ENCODE data around the gene GMPPA. TPM values are rescaled to one million over a fixed set of nuclear protein-coding genes. Genes with fewer than 3 reads are reported as not detected.

Gene GMPPA
- total and polyA plus RNA-seq, 5 donors from 2014 or later, result 17.2 to 35.1 (median 25.9) TPM

- Histone ChIP-seq H3K9me3 (ENCODE audit: control insufficient read depth in 2 of 2, low read length in 2 of 2) (no peaks in the 10 kb centered on the region), H3K36me3 (ENCODE audit: control insufficient read depth, insufficient read depth, low read length) (no peaks in the 10 kb centered on the region), H3K4me1 (ENCODE audit: control insufficient read depth, insufficient read depth, low read length, poor library complexity, severe bottlenecking) (peaks cover 7% of the 10 kb centered on the region), H3K27ac (ENCODE audit: insufficient read depth, low read length, poor library complexity, severe bottlenecking) (no peak overlapping the region), H3K27me3 (ENCODE audit: control insufficient read depth, insufficient read depth, low read length) (peaks cover 6% of the 10 kb centered on the region), H3K4me3 (ENCODE audit: low read depth, low read length) (no peak overlapping the region)
- H3K27ac Mint-ChIP-seq, result no peak overlapping the region
- DNase-seq, result no peak
- ATAC-seq (ENCODE audit: low read depth in 2 of 2), result no peak
- H3K4me1 Mint-ChIP-seq, result peaks cover 0 to 26% (median 9%) of the 10 kb centered on the region in 4 donors
- no peak overlapping the region for H3K4me3 Mint-ChIP-seq
- peaks cover 0 to 1% (median 0%) of the 10 kb centered on the region in 7 donors for H3K9me3 Mint-ChIP-seq
- no peaks in the 10 kb centered on the region for H3K36me3 Mint-ChIP-seq
- peaks cover 72% of the 10 kb centered on the region for H3K27me3 Mint-ChIP-seq
Observed at GRCh38 chr2:219516888-219517287, 18.2 kb downstream of the GMPPA start.

GRCh38 chr2:219517954-219518778 lies 19.5 kb downstream of the GMPPA start:
- no peak overlapping the region for H3K4me3 ChIP-seq (ENCODE audit: low read depth, low read length)
- no peaks in the 10 kb centered on the region for H3K36me3 Mint-ChIP-seq
- ATAC-seq (ENCODE audit: low read depth in 2 of 2) (no peak), DNase-seq (no peak)
- H3K27me3 Mint-ChIP-seq, result peaks cover 66% of the 10 kb centered on the region
- H3K36me3 ChIP-seq (ENCODE audit: control insufficient read depth, insufficient read depth, low read length), result no peaks in the 10 kb centered on the region
- H3K27me3 ChIP-seq (ENCODE audit: control insufficient read depth, insufficient read depth, low read length), result peaks cover 4% of the 10 kb centered on the region
- no peaks in the 10 kb centered on the region for H3K9me3 ChIP-seq (ENCODE audit: control insufficient read depth in 2 of 2, low read length in 2 of 2)
- H3K9me3 Mint-ChIP-seq, result peaks cover 0 to 1% (median 0%) of the 10 kb centered on the region in 7 donors
- no peak overlapping the region for H3K4me3 Mint-ChIP-seq
- H3K4me1 ChIP-seq (ENCODE audit: control insufficient read depth, insufficient read depth, low read length, poor library complexity, severe bottlenecking), result peaks cover 10% of the 10 kb centered on the region
- no peak overlapping the region for H3K27ac ChIP-seq (ENCODE audit: insufficient read depth, low read length, poor library complexity, severe bottlenecking)
- H3K27ac Mint-ChIP-seq, result peak overlapping the region in 1 of 3 donors; percentile 7
- H3K4me1 Mint-ChIP-seq, result peaks cover 0 to 28% (median 8%) of the 10 kb centered on the region in 4 donors

GRCh38 chr2:219519526-219519916 lies 20.8 kb downstream of the GMPPA start:
- Mint-ChIP-seq H3K27ac (no peak overlapping the region), H3K9me3 (peaks cover 0 to 1% (median 0%) of the 10 kb centered on the region in 7 donors), H3K4me1 (peaks cover 0 to 24% (median 4%) of the 10 kb centered on the region in 4 donors), H3K36me3 (no peaks in the 10 kb centered on the region), H3K27me3 (peaks cover 66% of the 10 kb centered on the region), H3K4me3 (no peak overlapping the region)
- Histone ChIP-seq H3K36me3 (ENCODE audit: control insufficient read depth, insufficient read depth, low read length) (no peaks in the 10 kb centered on the region), H3K4me3 (ENCODE audit: low read depth, low read length) (no peak overlapping the region), H3K27me3 (ENCODE audit: control insufficient read depth, insufficient read depth, low read length) (peaks cover 14% of the 10 kb centered on the region), H3K4me1 (ENCODE audit: control insufficient read depth, insufficient read depth, low read length, poor library complexity, severe bottlenecking) (peaks cover 5% of the 10 kb centered on the region), H3K9me3 (ENCODE audit: control insufficient read depth in 2 of 2, low read length in 2 of 2) (no peaks in the 10 kb centered on the region), H3K27ac (ENCODE audit: insufficient read depth, low read length, poor library complexity, severe bottlenecking) (no peak overlapping the region)
- no peak for ATAC-seq (ENCODE audit: low read depth in 2 of 2)
- DNase-seq, result no peak

GRCh38 chr2:219520079-219520478 lies 21.4 kb downstream of the GMPPA start:
- no peak overlapping the region for H3K4me3 ChIP-seq (ENCODE audit: low read depth, low read length)
- no peak overlapping the region for H3K4me3 Mint-ChIP-seq
- peaks cover 0 to 1% (median 0%) of the 10 kb centered on the region in 7 donors for H3K9me3 Mint-ChIP-seq
- no peak for ATAC-seq (ENCODE audit: low read depth in 2 of 2)
- peaks cover 5% of the 10 kb centered on the region for H3K4me1 ChIP-seq (ENCODE audit: control insufficient read depth, insufficient read depth, low read length, poor library complexity, severe bottlenecking)
- peaks cover 20% of the 10 kb centered on the region for H3K27me3 ChIP-seq (ENCODE audit: control insufficient read depth, insufficient read depth, low read length)
- H3K36me3 Mint-ChIP-seq, result no peaks in the 10 kb centered on the region
- peaks cover 72% of the 10 kb centered on the region for H3K27me3 Mint-ChIP-seq
- peaks cover 0 to 22% (median 4%) of the 10 kb centered on the region in 4 donors for H3K4me1 Mint-ChIP-seq
- no peaks in the 10 kb centered on the region for H3K36me3 ChIP-seq (ENCODE audit: control insufficient read depth, insufficient read depth, low read length)
- no peaks in the 10 kb centered on the region for H3K9me3 ChIP-seq (ENCODE audit: control insufficient read depth in 2 of 2, low read length in 2 of 2)
- no peak for DNase-seq
- H3K27ac Mint-ChIP-seq, result no peak overlapping the region
- H3K27ac ChIP-seq (ENCODE audit: insufficient read depth, low read length, poor library complexity, severe bottlenecking), result no peak overlapping the region

- Mint-ChIP-seq H3K9me3 (peaks cover 0 to 2% (median 0%) of the 10 kb centered on the region in 7 donors), H3K4me1 (peaks cover 0 to 18% (median 4%) of the 10 kb centered on the region in 4 donors), H3K4me3 (no peak overlapping the region), H3K27ac (no peak overlapping the region), H3K36me3 (no peaks in the 10 kb centered on the region), H3K27me3 (peaks cover 69% of the 10 kb centered on the region)
- Histone ChIP-seq H3K9me3 (ENCODE audit: control insufficient read depth in 2 of 2, low read length in 2 of 2) (no peaks in the 10 kb centered on the region), H3K36me3 (ENCODE audit: control insufficient read depth, insufficient read depth, low read length) (no peaks in the 10 kb centered on the region), H3K27ac (ENCODE audit: insufficient read depth, low read length, poor library complexity, severe bottlenecking) (no peak overlapping the region), H3K4me3 (ENCODE audit: low read depth, low read length) (no peak overlapping the region), H3K27me3 (ENCODE audit: control insufficient read depth, insufficient read depth, low read length) (peaks cover 23% of the 10 kb centered on the region), H3K4me1 (ENCODE audit: control insufficient read depth, insufficient read depth, low read length, poor library complexity, severe bottlenecking) (peaks cover 5% of the 10 kb centered on the region)
- no peak for ATAC-seq (ENCODE audit: low read depth in 2 of 2)
- DNase-seq, result no peak
Observed at GRCh38 chr2:219521066-219521880, 22.6 kb downstream of the GMPPA start.

DNA sequence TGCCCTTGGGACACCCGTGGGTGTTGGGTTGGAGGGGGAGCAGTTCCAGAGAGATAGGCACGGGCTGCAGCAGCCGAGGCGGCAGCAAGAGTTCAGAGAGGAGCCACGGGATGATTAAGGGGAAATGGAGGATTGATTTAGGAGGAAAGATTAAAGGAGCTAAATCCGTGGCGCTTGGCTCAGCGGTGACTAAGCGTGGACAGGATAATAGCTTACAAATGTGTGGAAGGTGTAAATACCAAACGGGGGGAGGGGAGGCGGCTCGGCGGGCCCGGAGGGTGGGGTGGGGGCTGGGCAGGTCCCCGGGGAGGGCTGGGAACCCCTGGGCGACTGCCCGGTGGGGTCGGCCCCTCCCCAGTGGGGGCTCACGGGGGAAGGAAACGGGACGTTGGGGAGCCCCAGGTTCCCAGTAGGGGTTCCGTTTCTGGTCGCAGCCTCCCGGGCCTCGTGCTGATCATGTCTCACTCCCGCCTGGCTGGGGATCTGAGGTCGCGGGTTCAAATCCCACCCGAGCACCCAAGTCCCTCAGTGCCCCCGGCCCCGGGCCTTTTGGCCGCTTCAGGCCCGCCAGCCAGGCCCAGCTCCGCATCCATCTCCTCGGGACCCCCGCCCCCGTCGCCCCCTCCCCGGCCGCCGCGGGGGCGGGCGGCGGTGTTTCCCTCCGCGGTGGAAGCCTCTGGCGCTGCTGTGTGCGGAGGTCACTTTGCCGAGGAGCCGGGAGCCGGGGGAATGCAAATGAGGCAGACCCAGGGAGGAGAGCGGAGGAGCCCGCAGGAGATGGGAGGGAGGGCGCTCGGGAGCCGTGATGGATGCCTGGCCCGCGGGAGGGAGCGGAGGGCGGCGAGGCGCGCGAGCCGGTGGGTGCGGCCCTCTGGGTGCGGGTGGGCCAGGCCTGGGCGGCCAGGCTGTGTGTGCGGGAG lies 23.7 kb downstream of the GMPPA start:
- Histone ChIP-seq H3K9me3 (ENCODE audit: control insufficient read depth in 2 of 2, low read length in 2 of 2) (no peaks in the 10 kb centered on the region), H3K27me3 (ENCODE audit: control insufficient read depth, insufficient read depth, low read length) (peaks cover 23% of the 10 kb centered on the region), H3K27ac (ENCODE audit: insufficient read depth, low read length, poor library complexity, severe bottlenecking) (no peak overlapping the region), H3K36me3 (ENCODE audit: control insufficient read depth, insufficient read depth, low read length) (no peaks in the 10 kb centered on the region), H3K4me1 (ENCODE audit: control insufficient read depth, insufficient read depth, low read length, poor library complexity, severe bottlenecking) (peaks cover 5% of the 10 kb centered on the region), H3K4me3 (ENCODE audit: low read depth, low read length) (no peak overlapping the region)
- peaks cover 73% of the 10 kb centered on the region for H3K27me3 Mint-ChIP-seq
- H3K36me3 Mint-ChIP-seq, result no peaks in the 10 kb centered on the region
- H3K4me1 Mint-ChIP-seq, result peaks cover 0 to 17% (median 4%) of the 10 kb centered on the region in 4 donors
- peak overlapping the region in 1 of 4 donors; percentile 30 for H3K4me3 Mint-ChIP-seq
- no peak for DNase-seq
- peaks cover 0 to 2% (median 0%) of the 10 kb centered on the region in 7 donors for H3K9me3 Mint-ChIP-seq
- no peak for ATAC-seq (ENCODE audit: low read depth in 2 of 2)
- no peak overlapping the region for H3K27ac Mint-ChIP-seq

- peaks cover 73% of the 10 kb centered on the region for H3K27me3 Mint-ChIP-seq
- H3K27ac Mint-ChIP-seq, result no peak overlapping the region
- peak overlapping the region in 1 of 4 donors; percentile 20 for H3K4me3 Mint-ChIP-seq
- Histone ChIP-seq H3K27me3 (ENCODE audit: control insufficient read depth, insufficient read depth, low read length) (peaks cover 28% of the 10 kb centered on the region), H3K9me3 (ENCODE audit: control insufficient read depth in 2 of 2, low read length in 2 of 2) (no peaks in the 10 kb centered on the region), H3K4me1 (ENCODE audit: control insufficient read depth, insufficient read depth, low read length, poor library complexity, severe bottlenecking) (peaks cover 5% of the 10 kb centered on the region), H3K4me3 (ENCODE audit: low read depth, low read length) (no peak overlapping the region), H3K36me3 (ENCODE audit: control insufficient read depth, insufficient read depth, low read length) (no peaks in the 10 kb centered on the region), H3K27ac (ENCODE audit: insufficient read depth, low read length, poor library complexity, severe bottlenecking) (no peak overlapping the region)
- DNase-seq, result no peak
- H3K9me3 Mint-ChIP-seq, result peaks cover 0 to 2% (median 0%) of the 10 kb centered on the region in 7 donors
- no peaks in the 10 kb centered on the region for H3K36me3 Mint-ChIP-seq
- peaks cover 0 to 17% (median 4%) of the 10 kb centered on the region in 4 donors for H3K4me1 Mint-ChIP-seq
- no peak for ATAC-seq (ENCODE audit: low read depth in 2 of 2)
Observed at GRCh38 chr2:219523031-219523671, 24.5 kb downstream of the GMPPA start.
